Measurements from ENCODE around the gene DCDC1.

DCDC1 gene, protein sequence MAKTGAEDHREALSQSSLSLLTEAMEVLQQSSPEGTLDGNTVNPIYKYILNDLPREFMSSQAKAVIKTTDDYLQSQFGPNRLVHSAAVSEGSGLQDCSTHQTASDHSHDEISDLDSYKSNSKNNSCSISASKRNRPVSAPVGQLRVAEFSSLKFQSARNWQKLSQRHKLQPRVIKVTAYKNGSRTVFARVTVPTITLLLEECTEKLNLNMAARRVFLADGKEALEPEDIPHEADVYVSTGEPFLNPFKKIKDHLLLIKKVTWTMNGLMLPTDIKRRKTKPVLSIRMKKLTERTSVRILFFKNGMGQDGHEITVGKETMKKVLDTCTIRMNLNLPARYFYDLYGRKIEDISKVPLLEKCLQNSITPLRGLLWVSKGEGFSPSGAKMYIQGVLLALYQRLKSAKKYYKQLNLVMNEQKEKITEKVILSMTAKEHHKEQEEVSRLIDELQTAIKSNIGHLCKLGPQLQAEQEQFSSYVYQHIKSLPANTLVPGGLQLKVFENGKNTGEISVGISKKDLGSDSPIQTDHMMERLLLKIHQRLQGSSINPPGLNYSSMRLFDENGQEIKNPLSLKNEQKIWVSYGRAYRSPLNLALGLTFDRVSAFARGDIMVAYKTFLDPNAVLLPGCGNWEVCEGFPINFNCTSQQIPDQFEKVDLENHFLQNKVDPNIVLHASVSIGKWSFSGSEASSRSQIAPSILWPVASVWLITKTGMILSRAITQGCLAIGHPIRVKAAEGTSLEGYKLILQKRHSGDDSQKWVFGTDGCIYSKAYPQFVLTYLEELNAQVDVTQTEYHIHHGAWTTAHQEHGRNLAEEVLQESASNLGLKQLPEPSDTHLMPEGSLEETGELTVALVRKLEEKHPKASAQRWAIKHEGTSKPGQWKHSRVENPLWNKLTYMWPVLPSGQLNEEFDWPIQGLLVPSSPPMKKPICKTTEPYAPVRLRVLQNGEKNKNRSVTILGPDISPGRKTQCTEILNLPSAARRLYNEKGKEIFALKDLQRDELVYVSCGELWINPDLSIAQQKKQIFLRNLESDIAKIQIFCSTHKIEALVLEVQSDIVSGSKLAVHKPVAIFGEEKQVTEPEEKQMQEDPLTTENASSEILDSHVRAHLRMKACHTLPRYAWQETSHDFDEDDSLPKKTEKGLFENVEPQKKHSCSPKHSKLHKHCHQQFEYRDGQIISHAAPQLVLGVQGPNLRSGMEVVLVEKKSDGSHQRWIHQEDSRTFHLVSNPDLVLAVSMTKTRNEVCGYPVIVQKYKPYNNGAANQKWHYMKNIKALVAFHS (N-terminal part only)

DNA sequence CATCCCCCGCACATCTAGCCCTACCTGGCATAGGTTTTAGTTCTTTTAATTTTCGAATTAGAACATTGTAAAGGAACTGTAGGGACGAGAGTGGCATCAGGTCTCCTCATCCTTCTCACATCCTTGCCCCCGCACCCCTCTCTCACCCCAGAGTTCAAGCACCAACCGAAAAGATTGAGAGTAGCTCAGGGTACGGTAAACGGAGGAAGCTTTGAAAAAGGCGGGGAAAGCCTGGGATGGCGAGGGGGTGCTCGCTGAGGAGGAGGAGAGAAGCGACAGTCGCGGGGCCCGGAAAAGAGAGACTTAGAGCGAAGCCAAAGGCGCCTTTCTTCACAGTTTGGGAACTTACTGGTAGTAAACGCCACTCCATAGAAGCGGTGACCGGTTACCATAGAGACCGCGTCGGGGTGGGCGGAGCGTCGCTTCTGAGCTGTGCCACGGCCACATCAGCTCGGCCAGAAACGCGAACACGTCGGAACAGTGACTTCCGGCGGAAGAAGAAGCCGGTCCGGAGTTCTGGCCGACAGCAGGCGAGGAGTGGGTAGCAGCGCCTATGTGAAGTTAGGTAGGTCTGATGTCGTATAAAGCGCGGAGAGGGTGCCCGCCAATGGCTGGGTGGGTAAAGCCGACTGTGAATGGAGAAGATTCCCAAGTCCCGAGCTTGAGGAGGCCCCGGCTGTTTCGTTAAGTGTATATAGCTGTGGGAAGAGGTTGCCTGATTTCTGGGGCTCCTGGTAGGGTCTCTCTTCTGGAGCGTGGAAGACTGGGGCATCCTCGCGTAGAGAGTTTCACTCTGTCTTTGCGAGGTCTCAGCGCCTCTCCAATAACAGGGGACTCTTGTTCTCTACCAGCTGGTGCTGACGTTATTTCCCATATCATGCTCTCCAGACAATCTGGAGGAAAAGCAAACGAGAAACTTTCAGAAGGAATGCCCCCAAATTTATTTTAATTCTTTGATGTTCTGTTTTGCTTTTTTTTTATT, at the start of gene DCDC1, which contains the start of gene DNAJC24:
DCDC1 (minus strand) TSS at position 392 of the 982 bp plus-strand sequence. CDS start 41,459 bp downstream, outside the sequence.
DNAJC24 (plus strand) TSS at position 513 of the 982 bp plus-strand sequence. CDS start 889 bp downstream, outside the sequence.
- DNase-seq: peak; percentile 95

DNA sequence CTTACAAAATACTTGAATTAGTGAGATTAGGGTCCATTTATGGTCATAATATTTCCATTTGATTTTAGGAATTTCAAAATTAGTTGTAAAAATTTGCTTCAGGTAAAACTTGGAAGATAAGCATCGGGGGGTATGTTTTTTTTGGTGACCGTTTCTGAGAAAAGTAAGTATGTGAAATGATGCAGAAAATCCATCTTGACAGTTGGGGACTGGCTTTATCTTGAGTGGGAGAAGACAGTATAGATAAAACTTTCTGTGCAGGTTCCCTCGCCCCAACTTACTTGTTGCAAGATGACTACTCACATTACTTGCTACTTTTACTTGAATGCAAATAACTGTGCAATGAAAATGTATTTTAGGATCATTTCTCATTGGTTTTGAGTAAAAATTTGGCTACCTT, 49.6 kb upstream of the DCDC1 start:
- DNase-seq: no peak

DNA sequence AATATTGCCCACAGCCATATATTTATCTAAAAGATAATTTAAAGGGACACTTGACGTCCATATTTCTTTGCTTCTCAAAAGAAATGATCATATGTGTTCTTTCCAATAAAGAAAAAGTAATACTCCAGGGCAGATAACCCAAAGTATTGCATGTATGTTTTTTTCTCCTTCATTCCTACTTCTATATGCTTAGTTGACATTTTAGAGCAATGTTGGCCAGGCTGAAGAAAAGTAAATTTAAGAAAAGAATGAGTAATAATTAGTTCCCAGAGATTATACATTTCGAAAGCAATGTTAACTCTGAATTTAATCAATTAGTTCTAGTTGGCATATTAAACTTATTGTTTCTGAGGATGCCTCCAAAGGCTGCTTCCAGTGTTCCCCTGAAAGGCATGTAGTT, 48.3 kb upstream of the DCDC1 start:
- DNase-seq: no peak

DNA sequence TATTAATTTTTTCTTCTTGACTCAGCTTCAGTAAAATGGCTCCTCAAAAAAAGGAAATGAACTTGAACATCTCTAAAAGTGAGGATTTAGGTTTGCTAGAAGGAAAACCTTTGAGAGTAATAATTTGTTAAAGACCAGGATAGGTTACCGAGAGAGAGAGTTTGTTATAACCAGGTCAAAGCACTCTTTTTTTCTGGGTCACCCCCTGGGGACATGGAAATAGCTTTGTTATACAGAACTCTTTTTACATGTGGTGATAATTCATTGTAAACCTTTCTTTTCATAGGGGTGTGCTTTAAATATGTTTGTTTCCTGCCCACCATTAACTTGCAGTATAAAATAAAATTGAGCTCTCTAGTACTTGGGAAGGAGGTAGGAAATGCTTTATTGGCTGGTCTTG, 47.8 kb upstream of the DCDC1 start:
- no peak for DNase-seq

DNA sequence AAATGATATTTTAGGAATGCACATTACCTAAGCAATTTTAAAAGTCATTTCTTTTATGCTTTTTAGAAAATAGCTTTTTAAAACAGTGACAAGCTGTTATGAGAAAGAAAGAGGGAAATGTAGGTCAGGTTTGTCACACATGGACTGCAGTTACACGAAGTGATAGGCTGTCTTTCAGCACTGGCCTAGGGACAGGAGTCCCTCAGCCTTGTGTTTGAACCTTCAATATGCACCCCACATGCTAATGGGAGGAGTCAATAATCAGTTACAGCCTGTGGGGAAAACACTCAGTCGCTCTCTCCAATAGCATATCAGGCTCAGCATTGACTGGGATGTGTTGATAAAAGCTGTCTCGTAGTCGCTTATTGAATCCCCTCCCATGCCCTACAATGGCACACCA, 45.9 kb upstream of the DCDC1 start:
- no peak for DNase-seq

DNA sequence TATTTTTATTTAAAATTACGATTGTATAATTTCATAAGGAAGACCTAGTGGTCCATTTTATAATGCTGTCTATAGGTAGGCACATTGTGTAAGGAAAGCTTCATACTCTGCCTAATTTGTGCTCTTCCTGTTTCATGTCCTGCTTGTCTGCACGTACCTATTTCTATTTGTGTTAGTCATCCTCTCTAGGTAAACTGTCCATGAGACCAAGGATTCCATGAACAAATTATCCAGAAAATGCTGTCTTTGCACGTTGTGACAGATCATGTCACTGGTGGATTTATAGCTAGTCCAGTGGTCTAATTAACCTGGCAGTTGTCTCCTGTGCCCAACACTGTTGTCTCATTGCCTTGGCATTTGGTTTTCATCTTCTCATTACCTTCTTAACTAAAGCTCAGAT, 44.8 kb upstream of the DCDC1 start:
- no peak for DNase-seq

DNA sequence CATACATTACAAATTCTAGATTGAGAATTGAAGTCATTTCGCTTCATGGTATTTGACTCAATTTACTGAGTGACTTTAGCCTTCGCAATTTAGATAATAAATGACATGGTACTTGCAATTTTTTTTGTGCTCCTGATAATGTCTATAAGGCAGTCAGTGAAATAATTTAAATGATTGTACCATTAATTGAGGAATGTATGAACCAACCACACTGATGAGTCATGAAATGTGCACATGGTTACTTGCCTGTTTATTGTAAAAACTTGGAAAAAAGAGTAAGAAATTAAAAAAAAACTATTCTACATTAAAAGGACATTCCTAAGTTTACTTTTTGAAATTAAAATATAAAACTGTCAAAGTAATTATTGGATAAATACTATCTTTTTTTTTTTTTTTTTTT, 43.4 kb upstream of the DCDC1 start:
- DNase-seq: no peak

DNA sequence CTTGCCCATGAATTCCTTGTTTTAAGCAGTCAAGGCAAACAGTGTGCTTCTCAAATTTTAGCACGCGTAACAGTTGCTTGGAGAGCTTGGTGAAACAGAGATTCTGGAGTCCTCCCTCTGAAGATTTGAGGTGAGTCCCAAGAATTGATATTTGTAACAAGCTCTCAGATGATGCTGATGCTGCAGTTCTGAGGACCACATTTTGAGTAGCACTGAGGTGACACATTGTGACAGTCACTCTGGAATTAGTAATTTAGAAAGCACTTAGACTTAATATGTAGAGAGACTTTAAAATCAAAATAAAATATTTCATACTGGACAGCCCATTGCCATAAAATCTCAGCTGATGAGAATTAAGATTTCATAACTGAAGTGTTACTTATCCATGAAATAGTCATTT, 38.7 kb upstream of the DCDC1 start:
- peak; percentile 44 for DNase-seq

DNA sequence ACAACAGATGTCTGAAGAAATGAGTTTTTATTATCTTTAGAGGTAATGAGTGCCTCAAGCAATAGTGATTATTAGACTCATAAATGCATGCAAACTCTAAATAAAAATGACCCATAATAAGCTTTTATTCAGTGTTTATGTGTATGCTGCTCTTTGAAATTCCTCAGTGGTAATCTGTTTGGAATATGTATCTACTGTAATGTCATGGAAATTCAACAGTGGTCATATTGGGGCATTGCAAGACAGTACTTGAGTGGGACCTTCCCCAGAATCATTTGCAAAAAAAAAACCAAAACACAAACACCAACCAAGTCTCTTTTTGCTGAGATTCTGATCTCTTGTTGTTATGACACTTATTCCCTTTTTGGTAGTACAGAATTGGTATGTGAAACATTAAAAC, 35.1 kb upstream of the DCDC1 start:
- DNase-seq: no peak

DNA sequence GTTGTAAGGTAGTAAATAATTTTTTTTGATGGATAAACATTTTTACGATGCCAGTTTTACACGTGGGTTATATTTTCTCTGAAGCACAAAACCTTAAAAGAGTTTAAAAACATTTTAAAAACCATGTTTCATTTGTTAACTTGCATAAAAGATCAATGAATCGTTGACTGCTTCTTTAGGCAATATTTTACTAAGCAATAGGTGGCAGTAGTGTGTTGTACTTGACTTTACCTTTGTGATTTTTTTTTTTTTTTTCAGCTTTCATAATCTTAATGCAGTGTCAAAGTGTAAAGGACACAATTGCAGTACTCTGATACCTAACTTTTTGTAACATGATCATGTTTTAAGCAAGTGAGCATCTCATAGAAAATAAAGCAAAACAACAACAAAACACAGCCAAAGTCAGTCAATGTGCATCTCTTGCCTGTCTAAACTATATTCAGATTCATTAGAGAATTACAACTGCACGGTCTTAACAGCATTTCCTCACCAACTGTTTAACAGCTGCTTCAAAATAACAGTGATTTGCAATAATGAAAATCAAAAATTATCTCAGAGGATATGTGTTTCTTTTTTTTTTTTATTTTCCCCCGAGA, 27.8 kb upstream of the DCDC1 start:
- DNase-seq: peak; percentile 25

DNA sequence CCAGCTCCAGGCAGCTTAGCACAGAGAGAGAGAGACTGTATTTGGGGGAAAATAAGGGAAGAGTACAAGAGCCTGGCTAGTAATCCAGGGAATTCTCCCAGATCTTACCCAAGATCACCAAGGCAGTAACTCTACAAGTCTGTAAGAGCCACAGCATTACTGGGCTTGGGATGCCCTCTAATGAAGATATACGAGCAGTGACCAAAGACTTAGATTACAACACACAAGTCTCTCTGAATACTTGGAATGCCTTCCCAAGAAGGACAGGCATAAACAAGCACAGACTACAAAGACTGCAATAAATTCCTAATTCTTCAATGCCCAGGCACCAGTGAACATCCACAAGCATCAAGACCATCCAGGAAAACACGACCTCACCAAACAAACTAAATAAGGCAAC, 17.8 kb upstream of the DCDC1 start:
- no peak for DNase-seq

DNA sequence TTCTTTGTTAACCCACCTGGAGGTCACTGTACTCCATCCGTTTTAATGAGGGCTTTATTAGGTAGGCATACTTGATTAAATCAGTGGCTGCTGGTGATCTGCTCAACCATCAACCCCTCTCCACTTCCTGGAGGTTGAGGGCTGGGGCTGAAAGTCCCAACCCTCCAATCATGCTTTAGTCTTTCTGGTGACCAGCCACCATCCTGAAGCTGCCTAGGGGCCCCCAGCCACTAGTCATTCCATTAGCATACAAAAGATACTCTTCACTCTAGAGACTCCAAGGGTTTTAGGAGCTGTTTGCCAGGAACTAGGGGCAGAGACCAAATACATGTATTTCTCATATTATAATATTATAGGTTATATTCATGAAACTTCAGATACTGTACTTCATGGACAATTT, 13.6 kb upstream of the DCDC1 start:
- DNase-seq: no peak

DNA sequence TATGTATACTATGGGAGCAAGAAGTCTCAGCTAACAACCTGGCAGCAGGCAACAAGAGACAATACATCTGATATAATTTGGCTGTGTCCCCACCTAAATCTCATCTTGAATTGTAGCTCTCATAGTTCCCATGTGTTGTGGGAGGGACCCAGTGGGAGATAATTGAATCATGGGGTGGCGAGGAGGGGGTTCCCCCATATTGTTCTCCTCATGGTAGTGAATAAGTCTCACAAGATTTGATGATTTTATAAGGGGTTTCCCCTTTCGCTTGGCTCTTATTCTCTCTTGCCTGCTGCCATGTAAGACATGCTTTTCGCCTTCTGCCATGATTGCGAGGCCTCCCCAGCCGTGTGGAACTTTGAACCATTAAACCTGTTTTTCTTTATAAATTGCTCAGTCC, 6.3 kb upstream of the DCDC1 start:
- no peak for DNase-seq

DNA sequence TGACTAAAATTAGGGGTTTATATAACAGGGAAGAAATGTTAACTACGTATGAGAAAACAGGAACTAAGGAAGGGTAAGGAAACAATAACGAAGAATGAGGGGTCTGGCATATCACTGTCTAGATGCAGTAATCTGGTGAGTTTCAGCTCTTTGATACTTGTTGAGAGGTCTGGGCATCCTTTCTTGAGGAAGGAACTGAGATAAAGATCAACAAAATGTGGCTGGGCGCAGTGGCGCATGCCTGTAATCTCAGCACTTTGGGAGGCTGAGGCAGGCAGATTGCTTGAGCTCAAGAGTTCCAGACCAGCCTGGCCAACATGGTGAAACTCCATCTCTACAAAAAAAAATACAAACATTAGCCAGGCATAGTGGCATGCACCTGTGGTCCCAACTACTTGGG, 2.7 kb downstream of the DCDC1 start:
- DNase-seq: peak; percentile 9

DNA sequence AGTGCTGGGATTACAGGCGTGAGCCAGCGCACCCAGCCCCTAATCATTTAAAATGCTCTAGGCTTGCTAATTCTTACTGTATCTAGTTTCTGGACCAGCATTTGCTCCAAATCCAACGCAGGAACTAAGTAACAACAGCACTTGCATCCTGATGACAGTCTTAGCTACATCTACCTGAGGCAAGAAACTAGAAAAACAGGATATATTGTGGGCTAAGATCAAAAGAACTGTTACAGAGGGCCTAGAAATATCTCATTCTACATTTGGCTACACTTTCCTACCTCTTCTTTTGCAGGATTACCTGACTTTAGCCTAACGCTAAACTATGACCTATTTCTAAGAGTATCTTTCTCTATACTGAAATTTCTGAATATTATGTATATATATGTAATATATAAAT, 7.8 kb downstream of the DCDC1 start:
- no peak for DNase-seq

DNA sequence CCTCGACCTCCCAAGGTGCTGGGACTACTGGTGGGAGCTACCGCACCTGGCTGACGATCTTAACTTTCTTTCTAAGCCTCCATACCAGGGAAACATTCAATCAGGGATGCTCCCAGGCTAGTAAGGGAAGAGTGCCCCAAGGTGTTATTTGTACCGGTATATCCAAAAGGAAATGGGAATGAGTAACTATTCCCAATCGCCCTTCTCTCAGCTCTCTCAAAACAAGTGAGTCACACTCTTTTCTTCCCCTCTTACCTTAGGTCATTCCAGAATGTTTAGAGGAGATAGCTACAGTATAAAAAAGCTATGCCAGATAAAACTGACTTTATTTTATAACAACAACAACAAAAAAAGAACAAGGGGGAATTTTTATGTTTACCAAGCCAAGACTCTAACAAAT, 13.7 kb downstream of the DCDC1 start:
- no peak for DNase-seq

DNA sequence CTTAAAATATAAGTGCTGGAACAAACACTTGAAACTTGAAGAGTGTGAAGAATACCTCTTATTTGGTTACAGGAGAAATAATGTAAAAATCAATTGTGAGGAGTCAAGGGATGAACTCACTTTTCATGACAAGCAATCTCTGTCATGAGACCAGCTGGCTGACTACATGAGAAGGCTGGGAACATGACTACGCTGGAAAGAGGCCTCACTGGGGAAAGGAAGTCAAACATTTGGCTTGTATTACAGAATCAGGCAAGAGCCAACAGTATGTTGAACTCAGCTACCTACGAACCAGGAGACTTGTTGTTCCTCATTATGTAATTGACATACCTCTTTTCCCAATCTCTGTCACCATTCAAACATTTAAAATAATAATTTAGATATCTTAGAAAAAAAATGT, 14.4 kb downstream of the DCDC1 start:
- DNase-seq: no peak

DNA sequence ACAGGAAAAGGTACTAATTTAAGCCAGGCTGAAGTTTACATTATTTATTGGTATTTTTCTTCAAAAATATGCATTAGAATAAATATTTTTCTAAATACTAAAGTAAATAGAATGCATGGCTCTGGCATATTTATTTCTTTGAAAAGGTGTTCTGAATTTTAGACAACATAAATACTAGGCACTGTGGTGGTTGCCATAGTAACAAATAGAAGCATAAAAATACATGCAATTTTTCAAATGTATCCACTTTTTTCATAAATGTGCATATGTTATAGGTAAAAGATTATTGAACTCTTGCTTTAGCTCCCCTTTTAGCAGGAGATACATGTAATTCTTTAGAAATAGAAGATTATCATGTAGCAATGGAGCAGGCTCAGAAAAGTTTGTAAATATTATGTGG, 18.4 kb downstream of the DCDC1 start:
- DNase-seq: no peak

DNA sequence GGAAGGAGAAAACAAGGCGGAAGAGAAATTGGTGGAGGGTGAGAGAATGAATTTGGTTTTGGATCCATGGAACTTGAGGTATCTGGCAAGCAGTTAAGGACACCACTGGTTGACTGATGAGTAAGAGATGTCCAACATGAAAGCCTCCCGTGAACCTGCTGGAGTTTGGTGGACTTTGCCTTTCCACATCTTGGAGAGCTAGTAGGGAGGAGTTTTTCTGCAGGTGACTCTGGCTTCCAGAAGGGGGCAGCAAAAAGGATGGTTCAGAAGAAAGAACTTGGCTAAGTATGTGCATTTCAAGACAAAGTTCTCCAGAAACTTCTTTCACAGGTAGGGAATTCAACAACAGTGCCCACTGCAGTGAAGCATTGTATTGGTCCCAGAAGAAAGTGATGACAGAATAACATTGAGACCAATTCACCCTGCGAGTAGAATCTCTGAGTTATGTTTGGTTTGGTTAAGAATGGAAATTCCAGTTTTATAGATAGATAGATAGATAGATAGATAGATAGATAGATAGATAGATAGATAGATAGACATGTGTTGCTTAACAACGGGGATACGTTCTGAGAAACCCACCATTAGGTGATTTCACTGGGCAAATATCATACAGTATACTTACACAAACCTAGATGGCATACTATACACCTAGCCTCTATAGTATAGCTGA, 28.5 kb downstream of the DCDC1 start:
- peak; percentile 12 for DNase-seq

DNA sequence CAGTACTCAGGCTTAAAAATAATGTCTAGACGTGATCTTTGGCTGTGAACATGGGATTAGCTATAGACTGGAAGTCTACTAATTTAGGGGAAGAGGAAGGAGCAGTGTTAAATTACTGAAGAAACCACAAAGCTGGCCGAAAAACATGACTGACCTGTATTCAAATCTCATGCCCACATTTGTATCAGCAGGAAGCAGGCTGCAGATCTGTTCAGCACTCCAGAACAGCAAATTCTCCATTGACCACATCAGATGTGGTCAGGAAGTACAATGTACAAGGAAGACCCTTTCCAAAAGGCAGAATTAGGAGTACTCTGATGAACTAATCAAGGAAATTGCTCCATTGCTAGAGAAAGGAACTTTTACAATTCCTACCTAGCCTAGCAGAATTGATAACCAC, 31.7 kb downstream of the DCDC1 start:
- no peak for DNase-seq

DNA sequence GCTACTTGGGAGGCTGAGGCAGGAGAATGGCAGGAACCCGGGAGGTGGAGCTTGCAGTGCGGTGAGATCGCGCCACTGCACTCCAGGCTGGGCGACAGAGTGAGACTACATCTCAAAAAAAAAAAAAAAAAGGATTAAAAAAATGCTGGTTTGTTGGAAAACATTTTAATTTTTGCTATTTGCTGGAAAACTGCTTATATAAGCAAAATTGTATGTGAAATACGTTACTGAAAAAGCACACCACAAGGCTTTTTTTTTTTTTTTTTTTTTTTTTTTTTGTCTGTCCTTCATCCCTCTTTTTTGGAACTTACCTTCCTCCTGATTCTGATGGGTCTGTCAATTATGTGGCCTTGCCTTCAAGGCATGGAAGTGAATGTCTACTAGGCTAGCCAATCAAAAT, 40.8 kb downstream of the DCDC1 start:
- DNase-seq: no peak

All from activated CD4-positive, alpha-beta T cell treated with anti-CD3 and anti-CD28 coated beads, Interleukin-2, amount 50 U/mL, for 16 hours (primary cell).